HL-60 (cell line): ENCODE data around the gene CLEC18A.
A peak's percentile ranks its signal among the peaks of the same experiment; 100 is the strongest.

Source experiments
- DNase-seq, 2 experiments: peaks; one replicate each; pipeline ENCODE4 v3.0.0-alpha.2; 2010 to 2020; ENCODE audit warnings: low read depth in 1 of 2, low spot score in 1 of 2
- H3K27ac ChIP-seq: fragments of 250-450 bp; sonication (Bioruptor Pico); replicated peaks from 2 replicates; pipeline ENCODE4 v1.5.1; 2020; ENCODE audit warnings: mild to moderate bottlenecking, moderate library complexity
- H3K27me3 ChIP-seq: fragments of 250-450 bp; sonication (Bioruptor Pico); 2 replicates; pipeline ENCODE4 v1.5.1; 2021; ENCODE audit warnings: mild to moderate bottlenecking, moderate library complexity; ENCODE audit not compliant: insufficient read depth, poor library complexity, severe bottlenecking
- H3K4me3 ChIP-seq: replicated peaks from 2 replicates; pipeline ENCODE4 v1.5.1; 2011; ENCODE audit warnings: mild to moderate bottlenecking, control low read depth, low read length; ENCODE audit not compliant: insufficient read depth
- CTCF ChIP-seq: IDR thresholded peaks from one replicate; pipeline ENCODE4 v1.5.1; 2011; ENCODE audit warnings: low read length, control low read depth, inconsistent platforms; ENCODE audit not compliant: insufficient read depth
- GABPA ChIP-seq: IDR thresholded peaks from 2 replicates; pipeline ENCODE4 v1.6.1; 2012; ENCODE audit warnings: low read depth
- POLR2AphosphoS5 ChIP-seq: IDR thresholded peaks from 2 replicates; pipeline ENCODE4 v1.6.1; 2012; ENCODE audit warnings: low read depth
- REST ChIP-seq: IDR thresholded peaks from 2 replicates; pipeline ENCODE4 v1.6.1; 2012; ENCODE audit warnings: low read depth; ENCODE audit not compliant: insufficient replicate concordance
- SPI1 ChIP-seq: IDR thresholded peaks from 2 replicates; pipeline ENCODE4 v1.6.1; 2012; ENCODE audit warnings: low read depth, mild to moderate bottlenecking, borderline replicate concordance

Gene CLEC18A

GRCh38 chr16:69931631-69932030 lies 19.5 kb upstream of the CLEC18A start:
- TF ChIP-seq REST: no peak
- TF ChIP-seq SPI1: no peak
- no peak for TF ChIP-seq POLR2AphosphoS5
- TF ChIP-seq CTCF: no peak
- no peak for TF ChIP-seq GABPA
- Histone ChIP-seq H3K4me3 (no peak overlapping the region), H3K27ac (no peak overlapping the region), H3K27me3 (no peaks in the 10 kb centered on the region)
- DNase-seq: no peak

GRCh38 chr16:69932228-69932627 lies 18.9 kb upstream of the CLEC18A start:
- DNase-seq: no peak
- no peak for TF ChIP-seq POLR2AphosphoS5
- no peak for TF ChIP-seq GABPA
- TF ChIP-seq REST: no peak
- no peak for TF ChIP-seq CTCF
- TF ChIP-seq SPI1: no peak
- H3K27ac ChIP-seq: no peak overlapping the region
- H3K4me3 ChIP-seq: no peak overlapping the region
- no peaks in the 10 kb centered on the region for H3K27me3 ChIP-seq

GRCh38 chr16:69932691-69933392 lies 18.3 kb upstream of the CLEC18A start:
- H3K4me3 ChIP-seq: no peak overlapping the region
- no peak overlapping the region for H3K27ac ChIP-seq
- TF ChIP-seq REST (no peak), CTCF (no peak), GABPA (no peak), SPI1 (no peak), POLR2AphosphoS5 (no peak)
- no peaks in the 10 kb centered on the region for H3K27me3 ChIP-seq
- DNase-seq: peak in 1 of 2 experiments; percentile 6
